Spleen (tissue), 7 donors: ENCODE data around the gene B3GNT9.

ENCODE experiments used
- POLR2A ChIP-seq, 3 donors: fragments of 450-650 bp; IDR thresholded peaks; one replicate each; pipeline ENCODE4 v1.5.1; 2017; ENCODE audit warnings: antibody characterized with exemption in 3 of 3, mild to moderate bottlenecking in 1 of 3
- POLR2AphosphoS5 ChIP-seq, 3 donors: sonication (generic); formaldehyde crosslinking; IDR thresholded peaks; one replicate each; pipeline ENCODE4 v1.5.1; 2017; ENCODE audit warnings: antibody characterized with exemption in 3 of 3
- TF ChIP-seq, protein P1 (sequence below), 11 experiments: fragments of 200-600 bp in 7 of 11; fragments of 450-650 bp in 4 of 11; sonication (generic) in 4 of 11; IDR thresholded peaks in 8 of 11; conservative IDR thresholded peaks in 3 of 11; 1 replicate in 7 of 11; 2 replicates in 4 of 11; pipeline versions ENCODE4 v1.4.0 to v1.8.0; 2016 to 2021; ENCODE audit warnings: antibody characterized with exemption in 11 of 11, inconsistent platforms in 4 of 11, mild to moderate bottlenecking in 1 of 11
- donor health status: DM: no; HTN: no; CAD: no; lungs with moderate emphysema.
- donor health status: DM: no; HTN: no; CAD: no.
- donor health status: DM: no; HTN: no; CAD: no.

DNA sequence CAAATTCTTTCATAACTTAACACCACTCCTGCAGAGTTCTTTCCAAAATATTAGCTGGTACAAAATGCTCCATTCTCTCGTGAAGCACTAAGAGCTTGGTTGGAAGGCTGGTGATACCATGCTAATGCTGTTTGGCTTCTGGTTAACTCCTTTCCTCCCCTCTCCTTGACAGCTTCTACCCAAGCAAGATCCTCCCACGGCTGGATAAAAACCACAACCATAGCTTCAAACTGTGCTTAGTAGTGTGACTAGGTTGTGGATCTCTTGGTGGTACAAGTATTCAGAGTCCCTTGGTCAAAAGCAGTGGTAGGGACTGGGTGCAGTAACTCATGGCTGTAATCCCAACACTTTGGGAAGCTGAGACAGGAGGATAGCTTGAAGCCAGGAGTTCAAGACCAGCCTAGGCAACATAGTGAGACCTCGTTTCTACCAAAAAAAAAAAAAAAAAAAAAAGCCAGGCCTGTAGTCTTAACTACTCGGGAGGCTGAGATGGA is 38.8 kb downstream of the B3GNT9 start:
- TF ChIP-seq, protein P1, sequence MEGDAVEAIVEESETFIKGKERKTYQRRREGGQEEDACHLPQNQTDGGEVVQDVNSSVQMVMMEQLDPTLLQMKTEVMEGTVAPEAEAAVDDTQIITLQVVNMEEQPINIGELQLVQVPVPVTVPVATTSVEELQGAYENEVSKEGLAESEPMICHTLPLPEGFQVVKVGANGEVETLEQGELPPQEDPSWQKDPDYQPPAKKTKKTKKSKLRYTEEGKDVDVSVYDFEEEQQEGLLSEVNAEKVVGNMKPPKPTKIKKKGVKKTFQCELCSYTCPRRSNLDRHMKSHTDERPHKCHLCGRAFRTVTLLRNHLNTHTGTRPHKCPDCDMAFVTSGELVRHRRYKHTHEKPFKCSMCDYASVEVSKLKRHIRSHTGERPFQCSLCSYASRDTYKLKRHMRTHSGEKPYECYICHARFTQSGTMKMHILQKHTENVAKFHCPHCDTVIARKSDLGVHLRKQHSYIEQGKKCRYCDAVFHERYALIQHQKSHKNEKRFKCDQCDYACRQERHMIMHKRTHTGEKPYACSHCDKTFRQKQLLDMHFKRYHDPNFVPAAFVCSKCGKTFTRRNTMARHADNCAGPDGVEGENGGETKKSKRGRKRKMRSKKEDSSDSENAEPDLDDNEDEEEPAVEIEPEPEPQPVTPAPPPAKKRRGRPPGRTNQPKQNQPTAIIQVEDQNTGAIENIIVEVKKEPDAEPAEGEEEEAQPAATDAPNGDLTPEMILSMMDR (IDR thresholded peaks at IDR 0.05 in 8 of 11, conservative IDR thresholded peaks at IDR 0.05 in 3 of 11), result no peak
- TF ChIP-seq POLR2AphosphoS5 (IDR thresholded peaks at IDR 0.05) (no peak), POLR2A (IDR thresholded peaks at IDR 0.05) (no peak)
